ENCODE results near the gene BZW1.
A peak's percentile ranks its signal among the peaks of the same experiment; 100 is the strongest.
"Not testable (repeated sequence)": the region's sequence is repeated elsewhere in the genome, so short reads cannot be mapped to it uniquely, and the experiment has no call there.

The BZW1 gene

DNA sequence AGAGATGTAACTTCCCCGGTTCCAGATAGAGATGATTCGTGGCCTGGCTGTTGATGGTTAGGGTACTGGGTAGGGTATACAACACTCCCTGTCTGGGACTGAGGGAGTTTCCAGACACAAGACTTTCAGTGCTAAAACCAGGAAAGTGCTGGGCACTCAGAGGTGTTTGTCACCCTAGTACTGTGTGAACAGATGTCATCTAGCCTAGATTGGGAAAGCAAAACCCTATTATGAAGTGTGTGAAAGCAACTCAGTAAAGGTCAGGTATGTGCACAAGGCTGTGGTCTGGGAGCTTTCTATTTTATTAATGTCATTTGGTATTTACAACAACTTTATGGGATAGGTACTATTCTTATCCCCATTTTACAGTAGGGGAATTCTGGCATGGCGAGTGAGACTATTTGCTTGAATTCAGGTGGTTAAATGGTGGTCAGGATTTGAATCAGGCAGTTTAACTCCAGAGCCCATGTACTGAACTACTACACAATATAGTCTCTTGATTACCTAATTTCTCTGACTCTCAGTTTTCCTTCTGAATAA, 2.6 kb downstream of the BZW1 start:
- H3K9me3 ChIP-seq (ENCODE audit: insufficient read depth, low read depth, low read length) = no peaks in the 10 kb centered on the region
- H2AFZ ChIP-seq (ENCODE audit: low read length) = no peak overlapping the region
- TF ChIP-seq, protein P1, sequence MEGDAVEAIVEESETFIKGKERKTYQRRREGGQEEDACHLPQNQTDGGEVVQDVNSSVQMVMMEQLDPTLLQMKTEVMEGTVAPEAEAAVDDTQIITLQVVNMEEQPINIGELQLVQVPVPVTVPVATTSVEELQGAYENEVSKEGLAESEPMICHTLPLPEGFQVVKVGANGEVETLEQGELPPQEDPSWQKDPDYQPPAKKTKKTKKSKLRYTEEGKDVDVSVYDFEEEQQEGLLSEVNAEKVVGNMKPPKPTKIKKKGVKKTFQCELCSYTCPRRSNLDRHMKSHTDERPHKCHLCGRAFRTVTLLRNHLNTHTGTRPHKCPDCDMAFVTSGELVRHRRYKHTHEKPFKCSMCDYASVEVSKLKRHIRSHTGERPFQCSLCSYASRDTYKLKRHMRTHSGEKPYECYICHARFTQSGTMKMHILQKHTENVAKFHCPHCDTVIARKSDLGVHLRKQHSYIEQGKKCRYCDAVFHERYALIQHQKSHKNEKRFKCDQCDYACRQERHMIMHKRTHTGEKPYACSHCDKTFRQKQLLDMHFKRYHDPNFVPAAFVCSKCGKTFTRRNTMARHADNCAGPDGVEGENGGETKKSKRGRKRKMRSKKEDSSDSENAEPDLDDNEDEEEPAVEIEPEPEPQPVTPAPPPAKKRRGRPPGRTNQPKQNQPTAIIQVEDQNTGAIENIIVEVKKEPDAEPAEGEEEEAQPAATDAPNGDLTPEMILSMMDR (conservative IDR thresholded peaks at IDR 0.05; ENCODE audit: low read length) = no peak
- no peak for TF ChIP-seq EZH2phosphoT487 (IDR thresholded peaks at IDR 0.05; ENCODE audit: borderline replicate concordance)
- H3F3A ChIP-seq (ENCODE audit: low read depth) = no peaks in the 10 kb centered on the region
- H3K27me3 ChIP-seq (ENCODE audit: insufficient read depth, low read length, poor library complexity, severe bottlenecking) = peaks cover 3% of the 10 kb centered on the region
- H3K36me3 ChIP-seq (ENCODE audit: insufficient read depth, low read length) = peaks cover 56% of the 10 kb centered on the region
- H3K4me1 ChIP-seq (ENCODE audit: insufficient read depth, low read length, poor library complexity, severe bottlenecking) = peaks cover 45% of the 10 kb centered on the region
- peaks cover 56% of the 10 kb centered on the region for H4K20me1 ChIP-seq (ENCODE audit: insufficient read depth, low read length, poor library complexity, severe bottlenecking)
- H3K4me2 ChIP-seq (ENCODE audit: low read depth, low read length, poor library complexity, severe bottlenecking) = peak overlapping the region; percentile 88
- no peaks in the 10 kb centered on the region for H3K9me2 ChIP-seq (replicated peaks; ENCODE audit: low read depth, low read length)
- H3K79me2 ChIP-seq (ENCODE audit: insufficient read depth, low read length) = peaks cover 62% of the 10 kb centered on the region
- H3K4me3 ChIP-seq (ENCODE audit: low read length, poor library complexity, severe bottlenecking) = peak overlapping the region; percentile 93
- H3K9ac ChIP-seq (ENCODE audit: low read depth, low read length, poor library complexity, severe bottlenecking) = peak overlapping the region; percentile 94

DNA sequence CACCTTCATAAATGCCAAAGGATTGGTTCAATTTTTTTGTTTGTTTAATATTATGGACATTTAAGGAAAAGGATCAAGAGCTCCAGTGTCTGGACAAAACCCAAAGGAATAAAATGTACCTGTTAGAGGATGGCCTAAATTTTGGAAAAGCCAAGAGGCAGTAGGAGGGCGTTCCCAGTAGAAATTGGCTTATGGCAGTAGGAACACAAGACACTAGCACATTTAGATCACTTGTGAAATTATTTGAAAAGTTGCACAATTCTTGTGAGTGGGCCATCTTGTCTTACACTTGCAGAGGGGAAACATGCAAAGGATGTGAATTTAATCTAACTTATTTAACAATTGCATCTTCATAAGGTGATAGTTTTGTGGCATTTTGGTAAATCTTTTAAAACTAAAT, 3.2 kb downstream of the BZW1 start:
- H3K9me3 ChIP-seq (ENCODE audit: insufficient read depth, low read depth, low read length) = no peaks in the 10 kb centered on the region
- peaks cover 62% of the 10 kb centered on the region for H3K36me3 ChIP-seq (ENCODE audit: insufficient read depth, low read length)
- peaks cover 45% of the 10 kb centered on the region for H3K4me1 ChIP-seq (ENCODE audit: insufficient read depth, low read length, poor library complexity, severe bottlenecking)
- no peak overlapping the region for H2AFZ ChIP-seq (ENCODE audit: low read length)
- H3K27me3 ChIP-seq (ENCODE audit: insufficient read depth, low read length, poor library complexity, severe bottlenecking) = peaks cover 3% of the 10 kb centered on the region
- TF ChIP-seq, protein P1 (conservative IDR thresholded peaks at IDR 0.05; ENCODE audit: low read length) = no peak
- TF ChIP-seq EZH2phosphoT487 (IDR thresholded peaks at IDR 0.05; ENCODE audit: borderline replicate concordance) = no peak
- peaks cover 62% of the 10 kb centered on the region for H3K79me2 ChIP-seq (ENCODE audit: insufficient read depth, low read length)
- peak overlapping the region; percentile 94 for H3K9ac ChIP-seq (ENCODE audit: low read depth, low read length, poor library complexity, severe bottlenecking)
- H3F3A ChIP-seq (ENCODE audit: low read depth) = no peaks in the 10 kb centered on the region
- H3K4me2 ChIP-seq (ENCODE audit: low read depth, low read length, poor library complexity, severe bottlenecking) = peak overlapping the region; percentile 88
- no peaks in the 10 kb centered on the region for H3K9me2 ChIP-seq (replicated peaks; ENCODE audit: low read depth, low read length)
- H4K20me1 ChIP-seq (ENCODE audit: insufficient read depth, low read length, poor library complexity, severe bottlenecking) = peaks cover 56% of the 10 kb centered on the region
- H3K4me3 ChIP-seq (ENCODE audit: low read length, poor library complexity, severe bottlenecking) = peak overlapping the region; percentile 93

DNA sequence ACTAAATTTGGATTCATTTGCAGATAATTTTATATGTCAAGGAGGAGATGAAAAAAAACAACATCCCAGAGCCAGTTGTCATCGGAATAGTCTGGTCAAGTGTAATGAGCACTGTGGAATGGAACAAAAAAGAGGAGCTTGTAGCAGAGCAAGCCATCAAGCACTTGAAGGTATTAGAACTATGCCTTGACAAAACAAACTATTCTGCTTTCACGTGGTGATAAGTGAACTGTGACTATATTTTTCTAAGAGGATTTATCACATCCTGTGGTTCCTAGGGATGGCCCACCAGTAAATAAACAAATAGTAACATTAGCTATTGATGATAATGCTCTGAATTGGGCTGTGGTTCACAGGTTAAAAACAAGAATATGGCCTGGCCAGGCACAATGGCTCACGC, 7.0 kb downstream of the BZW1 start:
- H3K4me2 ChIP-seq (ENCODE audit: low read depth, low read length, poor library complexity, severe bottlenecking); H3K9me2 ChIP-seq (replicated peaks; ENCODE audit: low read depth, low read length); H3K9me3 ChIP-seq (ENCODE audit: insufficient read depth, low read depth, low read length); H3F3A ChIP-seq (ENCODE audit: low read depth); H2AFZ ChIP-seq (ENCODE audit: low read length); H3K9ac ChIP-seq (ENCODE audit: low read depth, low read length, poor library complexity, severe bottlenecking); H3K4me3 ChIP-seq (ENCODE audit: low read length, poor library complexity, severe bottlenecking); H3K27me3 ChIP-seq (ENCODE audit: insufficient read depth, low read length, poor library complexity, severe bottlenecking): not testable (repeated sequence)
- peaks cover 25% of the 10 kb centered on the region for H3K4me1 ChIP-seq (ENCODE audit: insufficient read depth, low read length, poor library complexity, severe bottlenecking)
- peaks cover 36% of the 10 kb centered on the region for H4K20me1 ChIP-seq (ENCODE audit: insufficient read depth, low read length, poor library complexity, severe bottlenecking)
- peaks cover 83% of the 10 kb centered on the region for H3K36me3 ChIP-seq (ENCODE audit: insufficient read depth, low read length)
- H3K79me2 ChIP-seq (ENCODE audit: insufficient read depth, low read length) = peaks cover 42% of the 10 kb centered on the region

DNA sequence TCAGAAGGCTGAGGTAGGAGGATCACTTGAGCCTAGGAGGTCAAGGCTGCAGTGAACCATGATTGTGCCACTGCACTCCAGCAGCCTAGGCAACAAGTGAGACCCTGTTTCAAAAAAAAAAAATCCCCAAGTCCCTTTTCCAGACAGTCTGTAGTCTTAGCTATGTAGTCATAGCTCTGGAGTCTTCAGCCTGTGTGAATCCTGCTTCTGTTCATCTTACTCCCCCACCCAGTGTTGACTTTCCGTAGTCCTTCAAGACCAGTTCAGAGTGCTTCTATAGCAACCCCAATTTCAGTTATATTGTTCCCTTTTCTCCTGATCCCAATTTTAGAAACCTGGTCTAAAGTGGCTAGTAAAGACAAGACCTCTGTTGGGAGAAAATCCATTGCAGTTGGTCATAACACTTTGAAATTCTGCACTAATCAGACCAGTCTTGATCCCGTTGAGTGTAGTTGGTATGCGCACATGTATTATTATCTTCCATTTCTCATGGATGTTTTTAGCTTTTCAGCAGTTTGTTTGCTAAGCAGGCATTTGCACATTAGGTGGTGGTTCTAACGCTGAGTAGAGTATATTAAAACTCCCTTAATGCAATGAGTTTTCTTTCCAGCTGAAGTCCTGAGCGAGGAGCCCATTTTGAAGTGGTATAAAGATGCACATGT, 9.0 kb downstream of the BZW1 start:
- no peak overlapping the region for H3K9ac ChIP-seq (ENCODE audit: low read depth, low read length, poor library complexity, severe bottlenecking)
- H2AFZ ChIP-seq (ENCODE audit: low read length) = no peak overlapping the region
- no peaks in the 10 kb centered on the region for H3F3A ChIP-seq (ENCODE audit: low read depth)
- H3K9me3 ChIP-seq (ENCODE audit: insufficient read depth, low read depth, low read length) = no peaks in the 10 kb centered on the region
- H3K4me1 ChIP-seq (ENCODE audit: insufficient read depth, low read length, poor library complexity, severe bottlenecking) = peaks cover 6% of the 10 kb centered on the region
- H3K4me3 ChIP-seq (ENCODE audit: low read length, poor library complexity, severe bottlenecking) = no peak overlapping the region
- no peaks in the 10 kb centered on the region for H3K9me2 ChIP-seq (replicated peaks; ENCODE audit: low read depth, low read length)
- H3K4me2 ChIP-seq (ENCODE audit: low read depth, low read length, poor library complexity, severe bottlenecking) = no peak overlapping the region
- H3K27me3 ChIP-seq (ENCODE audit: insufficient read depth, low read length, poor library complexity, severe bottlenecking) = no peaks in the 10 kb centered on the region
- H3K79me2 ChIP-seq (ENCODE audit: insufficient read depth, low read length) = peaks cover 22% of the 10 kb centered on the region
- H4K20me1 ChIP-seq (ENCODE audit: insufficient read depth, low read length, poor library complexity, severe bottlenecking) = peaks cover 17% of the 10 kb centered on the region
- no peak for TF ChIP-seq EZH2phosphoT487 (IDR thresholded peaks at IDR 0.05; ENCODE audit: borderline replicate concordance)
- TF ChIP-seq, protein P1 (conservative IDR thresholded peaks at IDR 0.05; ENCODE audit: low read length) = no peak
- peaks cover 71% of the 10 kb centered on the region for H3K36me3 ChIP-seq (ENCODE audit: insufficient read depth, low read length)
